Activated CD4-positive, alpha-beta memory T cell treated with anti-CD3 and anti-CD28 coated beads, Interleukin-2, amount 10 ng/mL, durations not matched to agents 7 days and 5 days (primary cell): ENCODE measurements around the gene KRT13. TPM values are rescaled to one million over a fixed set of nuclear protein-coding genes. Genes with fewer than 3 reads are reported as not detected.

Source experiments
- CTCF ChIA-PET: fragments of 350-600 bp; sonication (Branson Sonifier 250); formaldehyde crosslinking; loops from one replicate; lab custom pipeline; 2021; ENCODE audit warnings: antibody characterized with exemption, inconsistent platforms; lab: Charles Lee
- POLR2A ChIA-PET: fragments of 350-600 bp; sonication (Branson Sonifier 250); formaldehyde crosslinking; loops from one replicate; lab custom pipeline; 2021; ENCODE audit warnings: antibody characterized with exemption; lab: Charles Lee
- DNase-seq: peaks from one replicate; pipeline ENCODE4 v3.0.0-alpha.2; 2020
- H3K27ac Mint-ChIP-seq: one replicate; pipeline ENCODE4 v1.8.0; 2021; ENCODE audit warnings: mild to moderate bottlenecking, mixed read lengths
- H3K27me3 Mint-ChIP-seq: one replicate; pipeline ENCODE4 v1.8.0; 2021; ENCODE audit warnings: mixed read lengths
- H3K36me3 Mint-ChIP-seq: one replicate; pipeline ENCODE4 v1.8.0; 2021; ENCODE audit warnings: low read depth, mixed read lengths
- H3K4me1 Mint-ChIP-seq: one replicate; pipeline ENCODE4 v1.8.0; 2021; ENCODE audit warnings: mixed read lengths
- H3K4me3 Mint-ChIP-seq: one replicate; pipeline ENCODE4 v1.8.0; 2021; ENCODE audit warnings: mild to moderate bottlenecking, mixed read lengths
- H3K9me3 Mint-ChIP-seq: one replicate; pipeline ENCODE4 v1.8.0; 2021; ENCODE audit warnings: mixed read lengths
- total RNA-seq, 2 experiments: library from RNA; stranded (reverse); gene quantifications; one replicate each; pipeline ENCODE4 v1.2.3, GENCODE V29; 2021

KRT13 gene
- total RNA-seq, 2 experiments from 2014 or later = not detected

DNA sequence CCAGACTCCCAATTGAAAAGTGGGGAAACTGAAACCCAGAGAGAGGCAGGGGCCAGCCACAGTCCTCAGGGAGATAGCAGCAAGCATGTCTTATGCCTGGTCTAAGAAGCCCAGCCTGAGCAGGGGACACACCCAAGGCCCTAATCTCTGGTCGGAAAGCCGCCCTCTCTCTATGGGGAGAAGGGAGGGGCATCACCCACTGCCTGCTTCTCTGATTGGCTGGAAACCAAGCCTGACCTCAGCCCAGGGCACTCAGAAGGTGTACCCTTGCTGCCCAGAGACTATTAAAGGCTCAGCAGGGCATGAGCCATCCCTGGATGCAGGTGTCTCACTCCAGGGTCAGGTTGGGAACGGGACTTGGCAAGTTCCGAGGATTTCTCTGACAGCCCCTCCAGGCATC lies 5.7 kb upstream of the KRT13 start:
- Mint-ChIP-seq H3K4me1 (no peaks in the 10 kb centered on the region), H3K27me3 (no peaks in the 10 kb centered on the region), H3K27ac (no peak overlapping the region), H3K9me3 (no peaks in the 10 kb centered on the region), H3K4me3 (no peak overlapping the region), H3K36me3 (no peaks in the 10 kb centered on the region)
- DNase-seq = no peak
- ChIA-PET CTCF (no interaction called here), POLR2A (no interaction called here)

GRCh38 chr17:41510251-41511065 lies 5.0 kb upstream of the KRT13 start:
- Mint-ChIP-seq H3K36me3 (no peaks in the 10 kb centered on the region), H3K9me3 (no peaks in the 10 kb centered on the region), H3K4me1 (no peaks in the 10 kb centered on the region), H3K27me3 (no peaks in the 10 kb centered on the region), H3K27ac (no peak overlapping the region), H3K4me3 (no peak overlapping the region)
- ChIA-PET CTCF (no interaction called here), POLR2A (no interaction called here)
- no peak for DNase-seq

GRCh38 chr17:41507315-41507880 lies 2.0 kb upstream of the KRT13 start:
- no peak overlapping the region for H3K27ac Mint-ChIP-seq
- CTCF ChIA-PET = interaction anchor here (1.1 to 1.7 kb wide), 2 partner anchors 42 to 142 kb away, joined by 3 to 4 read pairs; no protein-coding TSS in a partner anchor
- DNase-seq = no peak

GRCh38 chr17:41505809-41506767 lies 676 bp upstream of the KRT13 start:
- DNase-seq = no peak
- no peaks in the 10 kb centered on the region for H3K36me3 Mint-ChIP-seq
- H3K27ac Mint-ChIP-seq = no peak overlapping the region
- H3K9me3 Mint-ChIP-seq = no peaks in the 10 kb centered on the region
- H3K4me3 Mint-ChIP-seq = no peak overlapping the region
- H3K27me3 Mint-ChIP-seq = no peaks in the 10 kb centered on the region
- ChIA-PET POLR2A (no interaction called here), CTCF (interaction anchor here (0.5 to 1.7 kb wide), 2 partner anchors 143 to 171 kb away, joined by 3 read pairs; no protein-coding TSS in a partner anchor)
- no peaks in the 10 kb centered on the region for H3K4me1 Mint-ChIP-seq

More at GRCh38 chr17:41507315-41507880, 2.0 kb upstream of the KRT13 start:
- H3K9me3 Mint-ChIP-seq = no peaks in the 10 kb centered on the region
- H3K36me3 Mint-ChIP-seq = no peaks in the 10 kb centered on the region
- POLR2A ChIA-PET = no interaction called here
- no peaks in the 10 kb centered on the region for H3K27me3 Mint-ChIP-seq
- no peak overlapping the region for H3K4me3 Mint-ChIP-seq
- no peaks in the 10 kb centered on the region for H3K4me1 Mint-ChIP-seq

DNA sequence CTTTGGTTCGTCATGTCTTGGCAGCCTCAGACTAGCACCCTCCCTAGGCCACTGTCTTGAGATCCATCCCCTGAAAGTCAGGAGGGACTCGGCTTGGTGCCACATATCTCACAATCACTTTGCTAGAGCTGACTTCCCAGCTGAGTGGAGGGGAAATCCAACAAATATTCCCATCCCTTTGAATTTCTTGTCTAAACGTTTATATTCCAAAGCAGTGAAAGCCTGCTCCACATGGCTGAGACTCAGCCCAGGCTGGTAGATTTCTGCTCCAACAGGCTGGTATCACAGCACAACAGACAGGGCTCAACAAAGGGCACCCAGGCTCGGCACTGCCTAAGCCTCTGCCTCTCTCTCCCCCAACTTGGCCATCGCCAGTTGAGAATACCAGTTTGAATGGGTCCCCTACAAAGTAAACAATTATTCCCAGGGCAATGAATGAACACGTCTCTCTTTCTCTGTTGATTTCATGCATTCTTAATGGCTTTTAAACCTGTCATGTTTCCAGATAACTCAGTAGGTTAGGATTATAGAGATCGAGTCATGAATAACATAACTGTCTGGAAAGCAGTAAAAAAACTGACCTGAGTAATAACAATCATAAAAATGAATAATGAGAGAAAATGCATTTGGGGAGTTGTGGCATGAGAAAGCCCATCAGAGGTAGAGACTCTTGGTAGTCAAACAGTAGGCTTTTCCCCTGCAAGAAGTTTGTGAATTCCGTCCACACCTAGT lies 1.0 kb downstream of the KRT13 start:
- POLR2A ChIA-PET = no interaction called here

DNA sequence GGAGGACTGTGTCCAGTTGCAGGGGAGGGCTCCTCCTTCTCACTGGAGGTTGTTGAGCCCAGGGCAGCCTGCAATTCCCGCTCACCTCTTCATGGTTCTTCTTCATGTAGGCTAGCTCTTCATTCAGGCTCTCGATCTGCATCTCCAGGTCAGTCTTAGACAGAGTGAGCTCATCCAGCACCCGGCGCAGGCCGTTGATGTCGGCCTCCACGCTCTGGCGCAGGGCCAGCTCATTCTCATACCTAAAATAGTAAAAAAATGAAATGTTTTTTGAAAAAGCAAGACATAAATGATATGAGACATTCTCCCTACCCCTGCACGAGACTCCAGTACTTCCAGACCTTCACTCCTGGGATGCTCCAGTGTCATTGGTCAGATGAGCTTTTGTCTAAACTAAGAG lies 2.2 kb downstream of the KRT13 start:
- ChIA-PET CTCF (interaction anchor here (0.7 kb wide), 2 partner anchors 13 to 46 kb away, joined by 3 read pairs; no protein-coding TSS in a partner anchor), POLR2A (no interaction called here)
- Mint-ChIP-seq H3K4me3 (no peak overlapping the region), H3K27me3 (peaks cover 2% of the 10 kb centered on the region), H3K27ac (no peak overlapping the region), H3K9me3 (no peaks in the 10 kb centered on the region), H3K36me3 (no peaks in the 10 kb centered on the region), H3K4me1 (peaks cover 12% of the 10 kb centered on the region)
- no peak for DNase-seq

More for the DNA sequence above, 1.0 kb downstream of the KRT13 start:
- CTCF ChIA-PET = no interaction called here
- DNase-seq = no peak
- H3K27ac Mint-ChIP-seq = no peak overlapping the region
- no peaks in the 10 kb centered on the region for H3K36me3 Mint-ChIP-seq
- peaks cover 8% of the 10 kb centered on the region for H3K4me1 Mint-ChIP-seq
- no peaks in the 10 kb centered on the region for H3K27me3 Mint-ChIP-seq
- H3K9me3 Mint-ChIP-seq = no peaks in the 10 kb centered on the region
- H3K4me3 Mint-ChIP-seq = no peak overlapping the region

DNA sequence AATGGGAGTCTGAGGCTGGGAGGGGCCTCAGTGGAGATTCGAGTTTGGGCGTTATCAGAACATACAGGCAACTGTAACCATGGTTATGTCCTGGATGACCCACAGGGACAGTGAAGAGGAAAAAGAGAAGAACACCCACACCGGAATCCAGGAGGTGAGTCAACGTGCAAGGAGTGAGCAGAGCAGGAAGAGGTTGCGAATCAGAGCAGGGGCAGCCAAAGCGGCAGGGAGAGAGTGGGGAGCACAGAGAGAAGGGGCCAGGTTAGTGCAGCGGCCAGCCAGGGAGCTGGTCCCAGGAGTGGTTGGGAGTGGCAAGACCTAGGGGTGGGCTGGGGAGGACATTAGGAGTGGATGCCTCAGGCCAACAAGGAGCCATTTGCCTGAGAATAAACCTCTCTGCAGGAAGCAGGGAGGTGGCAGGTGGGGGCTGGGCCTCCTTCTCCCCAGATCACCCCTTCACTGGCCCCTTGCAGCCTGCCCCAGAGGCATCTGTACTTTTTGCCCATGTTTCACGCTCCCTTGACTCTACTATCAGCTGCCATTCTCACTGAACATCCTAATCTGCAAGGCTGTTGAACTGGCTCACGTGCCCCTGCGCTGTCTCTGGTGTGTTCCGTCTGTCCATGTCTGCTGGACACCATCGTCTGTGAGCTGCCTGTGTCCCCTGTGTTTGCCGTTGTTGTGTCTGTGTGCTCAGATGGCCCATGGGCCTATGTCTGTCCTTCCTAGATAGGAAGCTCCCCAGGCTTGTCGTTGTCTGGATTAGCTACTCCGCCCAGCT lies 5.1 kb downstream of the KRT13 start:
- no peaks in the 10 kb centered on the region for H3K9me3 Mint-ChIP-seq
- H3K4me1 Mint-ChIP-seq = peaks cover 22% of the 10 kb centered on the region
- no peak overlapping the region for H3K27ac Mint-ChIP-seq
- ChIA-PET POLR2A (no interaction called here), CTCF (no interaction called here)
- no peak overlapping the region for H3K4me3 Mint-ChIP-seq
- DNase-seq = no peak
- H3K27me3 Mint-ChIP-seq = peaks cover 2% of the 10 kb centered on the region
- H3K36me3 Mint-ChIP-seq = no peaks in the 10 kb centered on the region

DNA sequence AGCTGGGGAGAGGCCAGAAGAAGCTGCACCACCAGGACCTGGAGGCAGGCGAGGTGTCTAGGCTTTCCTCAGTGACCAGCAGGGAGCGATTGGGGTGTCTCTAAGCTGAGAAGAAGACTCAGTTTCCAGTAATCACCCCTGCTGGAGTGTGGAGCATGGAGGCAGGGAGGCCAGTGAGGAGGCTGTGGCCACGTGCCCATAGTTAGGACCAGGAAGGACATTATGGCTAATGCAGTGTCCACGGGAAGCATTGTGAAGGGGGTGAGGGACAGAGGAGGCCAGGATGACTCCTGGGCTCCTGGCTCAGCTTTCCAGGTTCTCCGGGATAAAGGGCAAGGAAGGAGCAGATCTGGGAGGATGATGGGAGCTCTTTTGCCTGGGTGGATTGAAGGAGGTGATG lies 5.7 kb downstream of the KRT13 start:
- Mint-ChIP-seq H3K36me3 (no peaks in the 10 kb centered on the region), H3K9me3 (no peaks in the 10 kb centered on the region), H3K27ac (no peak overlapping the region), H3K4me3 (no peak overlapping the region), H3K27me3 (peaks cover 2% of the 10 kb centered on the region), H3K4me1 (peaks cover 22% of the 10 kb centered on the region)
- no peak for DNase-seq
- ChIA-PET CTCF (no interaction called here), POLR2A (no interaction called here)

- H3K36me3 Mint-ChIP-seq = no peaks in the 10 kb centered on the region
- no peak overlapping the region for H3K27ac Mint-ChIP-seq
- CTCF ChIA-PET = interaction anchor here (1.5 to 1.8 kb wide), 2 partner anchors 20 to 50 kb away, joined by 3 to 7 read pairs; no protein-coding TSS in a partner anchor
- H3K4me1 Mint-ChIP-seq = peaks cover 22% of the 10 kb centered on the region
- no peaks in the 10 kb centered on the region for H3K9me3 Mint-ChIP-seq
- no peak overlapping the region for H3K4me3 Mint-ChIP-seq
- H3K27me3 Mint-ChIP-seq = peaks cover 2% of the 10 kb centered on the region
- POLR2A ChIA-PET = interaction anchor here (1.0 to 1.4 kb wide), 2 partner anchors 176 to 191 kb away, joined by 3 read pairs; partner anchors contain the start of gene EIF1
- DNase-seq = no peak
These were observed 7.1 kb downstream of the KRT13 start for GRCh38 chr17:41498276-41498675.

DNA sequence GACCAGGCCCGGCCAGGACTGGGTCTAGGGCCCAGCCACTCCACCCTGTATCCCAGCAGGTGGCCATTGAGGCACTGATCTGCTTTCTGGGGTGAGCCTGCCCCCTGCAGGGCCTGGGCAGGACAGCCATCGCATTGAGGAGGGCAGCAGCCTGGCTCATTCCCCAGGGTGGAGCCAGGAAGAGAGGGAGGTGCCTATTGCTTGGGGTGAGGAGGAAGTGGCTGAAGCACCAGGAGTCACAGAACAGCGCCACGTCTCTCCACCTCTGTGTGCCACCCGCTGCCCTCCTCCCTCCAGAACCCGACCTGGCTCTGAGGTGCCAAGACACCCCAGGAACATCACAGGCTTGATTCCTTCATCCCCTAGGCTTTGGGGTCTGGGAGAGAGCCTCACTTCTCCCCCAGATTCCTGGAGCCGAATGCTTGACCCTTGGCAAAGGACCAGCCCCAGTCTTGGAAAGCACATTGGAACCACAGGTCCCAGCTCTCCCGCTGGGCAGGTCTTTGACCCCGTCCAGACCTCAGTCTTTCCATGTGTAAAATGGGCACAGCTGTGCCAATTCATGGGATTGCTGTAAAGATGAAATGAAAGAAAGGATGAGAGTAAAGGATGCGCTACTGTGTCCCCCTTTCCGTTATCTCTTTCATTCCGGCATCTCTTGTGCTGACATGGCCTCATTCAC lies 8.5 kb downstream of the KRT13 start:
- no peaks in the 10 kb centered on the region for H3K9me3 Mint-ChIP-seq
- ChIA-PET CTCF (interaction anchor here (1.5 to 1.8 kb wide), 4 partner anchors 14 to 581 kb away, joined by 3 to 4 read pairs (median 4); no protein-coding TSS in a partner anchor), POLR2A (interaction anchor here (0.8 to 1.4 kb wide), 3 partner anchors 53 to 192 kb away, joined by 3 read pairs; partner anchors contain the start of gene EIF1)
- H3K27ac Mint-ChIP-seq = peak overlapping the region; percentile 40
- H3K36me3 Mint-ChIP-seq = no peaks in the 10 kb centered on the region
- no peak overlapping the region for H3K4me3 Mint-ChIP-seq
- H3K4me1 Mint-ChIP-seq = peaks cover 22% of the 10 kb centered on the region
- peak; percentile 83 for DNase-seq
- peaks cover 2% of the 10 kb centered on the region for H3K27me3 Mint-ChIP-seq

DNA sequence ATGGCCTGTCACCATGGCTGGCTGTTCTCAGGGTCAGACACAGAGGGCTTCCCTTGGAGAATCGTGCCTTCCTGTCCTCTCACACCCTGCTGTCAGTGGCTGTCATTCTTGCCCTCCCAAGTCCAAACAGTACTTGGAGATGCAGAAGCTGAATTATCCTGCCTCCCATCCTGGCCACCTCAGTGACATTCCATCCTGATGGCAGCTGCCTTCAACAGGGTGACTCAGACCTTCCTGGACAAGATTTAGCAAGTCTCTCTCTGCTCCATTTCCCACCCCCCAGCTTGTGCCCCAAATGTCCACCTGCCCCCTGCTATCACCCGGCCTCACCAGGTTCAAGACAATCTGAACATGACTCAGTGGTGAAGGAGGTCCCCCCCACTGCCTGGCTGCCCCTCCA lies 10.9 kb downstream of the KRT13 start:
- H3K36me3 Mint-ChIP-seq = no peaks in the 10 kb centered on the region
- peaks cover 17% of the 10 kb centered on the region for H3K4me1 Mint-ChIP-seq
- peaks cover 2% of the 10 kb centered on the region for H3K27me3 Mint-ChIP-seq
- CTCF ChIA-PET = interaction anchor here (0.5 to 2.3 kb wide), 3 partner anchors 54 to 1424 kb away, joined by 3 to 10 read pairs (median 5); no protein-coding TSS in a partner anchor
- no peaks in the 10 kb centered on the region for H3K9me3 Mint-ChIP-seq
- H3K27ac Mint-ChIP-seq = no peak overlapping the region
- POLR2A ChIA-PET = no interaction called here
- DNase-seq = no peak
- H3K4me3 Mint-ChIP-seq = no peak overlapping the region
